ENCODE results near the gene SCN5A. TPM values are rescaled to one million over a fixed set of nuclear protein-coding genes. Genes with fewer than 3 reads are reported as not detected.

SCN5A gene
- polyA plus RNA-seq, 6 donors from 2014 or later, result not detected

DNA sequence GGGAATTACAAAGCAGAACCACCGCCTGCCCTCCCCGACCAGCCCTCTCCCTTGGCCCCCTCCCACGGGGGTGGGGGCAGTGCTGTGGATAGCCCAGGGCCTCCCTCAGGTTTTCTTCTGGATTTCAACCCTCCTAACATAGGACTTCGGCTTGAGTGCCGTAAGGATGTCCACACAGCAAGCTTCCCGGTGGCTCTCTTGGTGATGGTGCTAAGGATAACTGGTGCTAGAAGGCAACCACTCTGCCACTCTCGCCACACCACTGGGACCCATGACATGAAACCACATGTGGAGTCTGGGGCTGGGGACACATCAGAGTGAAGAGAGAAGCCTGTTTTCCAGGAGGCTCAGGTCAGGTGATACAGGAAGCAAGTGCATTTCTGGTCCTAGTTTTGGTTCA is 35.4 kb downstream of the SCN5A start:
- H3K27me3 Mint-ChIP-seq, result peaks cover 7 to 15% (median 14%) of the 10 kb centered on the region in 3 donors
- H3K9me3 Mint-ChIP-seq, result no peaks in the 10 kb centered on the region
- ATAC-seq (ENCODE audit: low read depth in 2 of 2), result no peak
- H3K4me3 Mint-ChIP-seq, result no peak overlapping the region
- DNase-seq, result no peak
- no peaks in the 10 kb centered on the region for H3K4me1 Mint-ChIP-seq
- H3K27ac Mint-ChIP-seq, result no peak overlapping the region
- no peaks in the 10 kb centered on the region for H3K36me3 Mint-ChIP-seq

DNA sequence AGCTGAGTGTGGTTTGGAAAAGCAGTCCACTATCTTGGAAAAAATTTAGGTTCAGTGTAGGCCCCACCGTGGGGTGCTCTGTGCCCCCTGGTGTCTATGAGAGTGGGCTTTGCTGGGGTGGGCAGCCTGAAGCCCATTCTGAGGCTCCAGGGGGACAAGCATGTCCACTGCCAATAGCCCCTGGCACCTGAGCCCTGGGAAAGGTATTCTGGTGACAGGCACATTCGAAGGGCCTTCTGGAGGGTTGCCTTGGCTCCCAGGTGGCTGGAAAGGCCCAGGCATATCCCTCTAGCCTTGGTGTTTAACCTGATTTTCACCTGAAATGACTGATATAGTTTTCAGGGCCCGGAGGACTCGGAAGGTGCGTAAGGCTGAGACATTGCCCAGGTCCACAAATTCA is 36.1 kb downstream of the SCN5A start:
- no peak for ATAC-seq (ENCODE audit: low read depth in 2 of 2)
- Mint-ChIP-seq H3K27me3 (peaks cover 7 to 9% (median 7%) of the 10 kb centered on the region in 3 donors), H3K4me1 (no peaks in the 10 kb centered on the region), H3K4me3 (no peak overlapping the region), H3K9me3 (no peaks in the 10 kb centered on the region), H3K27ac (peak overlapping the region in 1 of 6 donors; percentile 50), H3K36me3 (no peaks in the 10 kb centered on the region)
- DNase-seq, result no peak

DNA sequence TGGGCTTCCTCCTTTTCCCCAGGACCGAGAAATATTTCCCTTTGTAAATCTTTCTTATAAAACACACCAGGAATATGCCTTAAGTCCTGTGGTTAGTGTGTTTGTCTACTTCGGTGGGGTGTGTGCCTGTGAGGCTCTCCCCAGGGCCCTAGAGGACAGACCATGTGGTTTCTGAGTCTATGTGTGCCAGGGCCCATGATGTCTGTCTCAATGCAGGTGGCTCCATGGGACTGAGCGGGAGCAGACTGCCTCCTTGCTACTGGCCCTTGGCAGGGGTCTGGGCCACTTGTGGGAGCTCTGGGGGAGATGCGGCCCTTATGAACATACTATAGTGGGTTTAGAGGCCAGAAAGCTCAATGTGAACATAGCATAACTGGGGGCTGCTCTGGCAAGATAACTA is 37.6 kb downstream of the SCN5A start:
- Mint-ChIP-seq H3K4me1 (no peaks in the 10 kb centered on the region), H3K9me3 (no peaks in the 10 kb centered on the region), H3K4me3 (no peak overlapping the region), H3K36me3 (no peaks in the 10 kb centered on the region), H3K27me3 (no peaks in the 10 kb centered on the region), H3K27ac (no peak overlapping the region)
- ATAC-seq (ENCODE audit: low read depth in 2 of 2) (no peak), DNase-seq (no peak)

DNA sequence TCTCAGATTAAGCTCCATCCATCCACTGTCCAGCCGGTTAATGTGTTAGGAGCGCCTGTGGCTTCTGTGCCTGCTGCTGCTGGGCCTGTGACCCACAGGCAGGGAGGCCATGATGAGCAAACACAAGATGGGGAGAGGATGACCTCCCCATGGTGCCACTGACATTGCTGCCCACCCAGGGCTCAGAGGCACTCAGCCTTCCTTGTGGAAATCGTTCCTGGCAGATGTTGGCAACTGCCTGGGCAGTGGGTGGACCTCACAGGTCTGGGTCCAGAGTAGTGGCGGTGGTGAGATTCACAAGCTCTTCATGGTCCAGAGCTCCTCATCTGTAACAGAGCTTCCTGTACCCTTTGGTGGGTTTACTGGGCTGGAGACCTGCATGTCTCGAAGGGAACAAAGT is 38.6 kb downstream of the SCN5A start:
- no peak for DNase-seq
- no peaks in the 10 kb centered on the region for H3K36me3 Mint-ChIP-seq
- ATAC-seq (ENCODE audit: low read depth in 2 of 2), result no peak
- no peaks in the 10 kb centered on the region for H3K9me3 Mint-ChIP-seq
- no peaks in the 10 kb centered on the region for H3K27me3 Mint-ChIP-seq
- no peak overlapping the region for H3K4me3 Mint-ChIP-seq
- H3K27ac Mint-ChIP-seq, result no peak overlapping the region
- H3K4me1 Mint-ChIP-seq, result no peaks in the 10 kb centered on the region

DNA sequence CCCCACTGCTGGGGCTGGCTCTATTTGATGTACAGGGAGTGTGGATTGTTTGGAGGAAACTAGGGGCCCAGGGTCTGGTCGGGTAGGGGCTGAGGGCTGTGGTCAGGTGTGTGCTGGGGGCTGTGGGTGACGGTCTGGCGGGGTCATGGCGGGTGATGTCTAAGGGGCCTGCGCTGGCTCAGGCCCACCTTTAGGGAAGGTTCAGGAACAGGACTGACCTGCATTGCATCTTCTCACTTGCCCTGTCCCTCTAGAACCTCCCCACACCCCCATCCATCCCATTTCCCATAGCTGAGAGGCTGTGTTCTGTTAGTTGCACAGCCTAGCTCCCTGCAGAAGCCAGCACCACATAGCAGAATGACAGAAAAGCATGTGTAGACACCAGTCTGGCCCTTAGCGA is 39.1 kb downstream of the SCN5A start:
- peak overlapping the region in 1 of 6 donors; percentile 6 for H3K27ac Mint-ChIP-seq
- no peaks in the 10 kb centered on the region for H3K27me3 Mint-ChIP-seq
- no peaks in the 10 kb centered on the region for H3K36me3 Mint-ChIP-seq
- no peak for ATAC-seq (ENCODE audit: low read depth in 2 of 2)
- H3K9me3 Mint-ChIP-seq, result no peaks in the 10 kb centered on the region
- H3K4me1 Mint-ChIP-seq, result no peaks in the 10 kb centered on the region
- no peak for DNase-seq
- no peak overlapping the region for H3K4me3 Mint-ChIP-seq

DNA sequence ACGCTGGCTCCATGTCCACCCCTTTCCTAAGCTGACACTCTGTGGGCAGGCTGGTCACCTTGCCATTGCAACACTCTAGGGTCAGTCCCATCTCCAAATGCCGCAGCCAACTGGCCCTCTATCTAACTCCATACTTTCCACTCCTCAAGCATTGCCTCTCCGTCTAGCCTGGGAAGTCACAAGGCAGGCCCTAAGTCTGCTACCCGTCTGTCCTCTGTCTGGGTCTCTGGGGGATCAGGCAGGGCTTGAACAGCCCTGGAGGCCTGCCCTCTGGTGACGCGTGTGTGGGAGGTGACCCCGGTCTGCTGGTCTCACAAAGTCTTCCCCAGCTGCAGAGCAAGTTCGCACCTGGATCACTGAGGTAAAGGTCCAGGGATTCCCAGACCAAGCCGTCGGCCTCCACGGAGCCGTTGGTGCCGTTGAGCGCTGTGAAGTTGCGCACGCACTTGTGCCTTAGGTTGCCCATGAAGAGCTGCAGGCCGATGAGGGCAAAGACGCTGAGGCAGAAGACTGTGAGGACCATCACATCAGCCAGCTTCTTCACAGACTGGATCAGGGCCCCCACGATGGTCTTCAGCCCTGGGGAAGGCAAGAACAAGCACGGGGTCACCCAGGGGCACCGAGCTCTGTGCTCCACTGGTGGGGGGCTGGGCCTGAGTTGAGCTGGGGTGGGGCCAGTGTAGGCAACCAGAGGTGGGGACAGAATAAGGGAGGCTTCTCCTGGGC is 39.9 kb downstream of the SCN5A start:
- no peaks in the 10 kb centered on the region for H3K4me1 Mint-ChIP-seq

DNA sequence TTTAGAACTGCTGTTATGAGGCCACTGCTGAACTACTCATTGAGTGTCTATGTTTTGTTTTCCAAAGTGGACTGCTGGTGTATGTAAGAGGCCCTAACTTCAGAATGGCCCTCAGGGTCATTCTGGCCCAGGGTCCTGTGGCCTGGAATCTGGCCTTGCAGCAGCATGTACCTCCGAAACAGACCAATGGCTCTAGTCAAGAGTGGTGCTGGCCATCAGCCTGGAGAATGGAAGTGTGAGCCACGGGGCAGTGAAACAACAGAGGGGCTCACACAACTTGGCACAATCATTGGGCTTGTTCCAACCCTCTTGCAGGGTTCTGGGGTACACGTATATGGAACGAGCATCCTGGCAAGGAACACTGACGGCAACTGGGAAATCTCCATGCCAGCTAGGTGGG is 40.5 kb downstream of the SCN5A start:
- Mint-ChIP-seq H3K27ac (no peak overlapping the region), H3K36me3 (no peaks in the 10 kb centered on the region), H3K4me1 (no peaks in the 10 kb centered on the region), H3K4me3 (no peak overlapping the region), H3K9me3 (no peaks in the 10 kb centered on the region), H3K27me3 (no peaks in the 10 kb centered on the region)
- ATAC-seq (ENCODE audit: low read depth in 2 of 2), result no peak
- DNase-seq, result no peak

More for the DNA sequence above, 39.9 kb downstream of the SCN5A start:
- Mint-ChIP-seq H3K27me3 (no peaks in the 10 kb centered on the region), H3K9me3 (no peaks in the 10 kb centered on the region), H3K27ac (no peak overlapping the region), H3K4me3 (peak overlapping the region in 1 of 8 donors; percentile 30), H3K36me3 (no peaks in the 10 kb centered on the region)
- DNase-seq, result no peak
- no peak for ATAC-seq (ENCODE audit: low read depth in 2 of 2)

DNA sequence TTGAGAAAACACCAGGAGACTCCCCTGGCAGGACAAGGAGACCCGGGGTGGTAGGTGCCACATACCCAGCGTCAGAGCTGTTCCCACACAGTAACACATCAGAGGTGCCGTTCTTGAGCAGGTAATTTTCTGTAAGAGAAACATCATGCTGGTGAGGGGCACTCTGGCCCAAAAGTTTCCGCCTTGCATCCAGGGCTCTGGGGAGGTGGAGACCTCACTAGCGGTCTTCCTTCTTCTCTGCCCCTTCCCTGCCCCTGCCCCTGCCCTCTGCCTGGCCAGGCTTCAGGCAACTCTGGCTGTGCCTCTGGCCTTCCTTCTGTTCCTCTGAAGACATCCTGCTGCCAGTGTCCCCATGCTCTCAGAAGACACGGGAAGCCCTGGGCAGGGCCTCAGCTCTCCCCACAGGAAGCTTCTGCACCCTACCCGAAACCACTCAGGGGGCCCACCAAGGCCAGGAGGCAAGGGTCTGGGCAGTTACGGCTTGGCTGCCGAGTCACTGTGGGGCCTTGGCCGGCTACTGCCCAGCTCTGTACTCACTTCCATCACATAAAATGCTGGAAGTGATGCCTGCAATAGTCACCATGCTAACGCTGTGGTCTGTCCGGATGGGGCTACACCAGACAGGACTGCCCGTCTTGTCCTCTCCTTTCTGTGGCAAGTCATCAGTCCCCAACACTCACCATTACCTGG is 41.3 kb downstream of the SCN5A start:
- Mint-ChIP-seq H3K27me3 (no peaks in the 10 kb centered on the region), H3K4me1 (no peaks in the 10 kb centered on the region), H3K9me3 (no peaks in the 10 kb centered on the region), H3K4me3 (no peak overlapping the region), H3K36me3 (no peaks in the 10 kb centered on the region), H3K27ac (no peak overlapping the region)
- DNase-seq (no peak), ATAC-seq (ENCODE audit: low read depth in 2 of 2) (no peak)

DNA sequence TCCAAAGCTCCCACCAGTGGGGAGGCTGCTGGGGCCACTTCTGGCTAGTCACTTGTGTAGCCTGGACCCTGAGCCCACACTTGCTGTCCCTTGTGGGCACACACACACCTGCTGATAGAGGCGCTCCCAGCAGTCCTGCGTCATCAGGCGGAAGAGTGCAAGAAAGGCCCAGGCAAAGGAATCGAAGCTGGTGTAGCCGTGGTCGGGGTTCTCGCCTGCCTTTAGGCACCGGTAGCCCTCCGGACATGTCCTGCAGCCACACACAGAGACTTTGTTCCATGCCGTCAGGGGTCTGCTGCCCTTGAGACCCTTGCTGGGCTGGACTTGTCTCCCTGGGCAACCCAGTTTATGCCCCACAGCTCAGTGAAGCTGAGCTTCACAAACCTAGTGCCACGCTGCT is 42.9 kb downstream of the SCN5A start:
- no peak for ATAC-seq (ENCODE audit: low read depth in 2 of 2)
- no peak for DNase-seq
- H3K4me3 Mint-ChIP-seq, result no peak overlapping the region
- no peak overlapping the region for H3K27ac Mint-ChIP-seq
- H3K9me3 Mint-ChIP-seq, result no peaks in the 10 kb centered on the region
- H3K36me3 Mint-ChIP-seq, result no peaks in the 10 kb centered on the region
- H3K4me1 Mint-ChIP-seq, result no peaks in the 10 kb centered on the region
- no peaks in the 10 kb centered on the region for H3K27me3 Mint-ChIP-seq

DNA sequence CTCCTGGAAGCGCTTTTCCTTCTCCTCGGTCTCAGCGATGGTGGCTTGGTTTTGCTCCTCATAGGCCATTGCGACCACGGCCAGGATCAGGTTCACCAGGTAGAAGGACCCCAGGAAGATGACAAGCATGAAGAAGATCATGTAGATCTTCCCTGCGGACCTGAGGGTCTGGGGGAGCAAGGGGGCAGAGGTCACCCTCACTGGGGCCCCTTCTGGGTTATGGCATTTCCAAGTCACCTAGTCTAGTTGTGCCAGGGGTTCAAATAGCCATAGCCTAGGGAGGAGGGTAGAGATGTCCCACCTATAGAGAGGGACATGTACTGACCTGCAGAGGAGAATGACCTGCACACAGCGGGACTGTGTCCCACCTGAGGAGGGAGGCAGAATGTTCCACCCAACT is 43.5 kb downstream of the SCN5A start:
- no peak overlapping the region for H3K27ac Mint-ChIP-seq
- DNase-seq, result no peak
- H3K27me3 Mint-ChIP-seq, result no peaks in the 10 kb centered on the region
- no peak for ATAC-seq (ENCODE audit: low read depth in 2 of 2)
- no peaks in the 10 kb centered on the region for H3K36me3 Mint-ChIP-seq
- H3K4me3 Mint-ChIP-seq, result no peak overlapping the region
- peaks cover 0 to 4% (median 0%) of the 10 kb centered on the region in 7 donors for H3K9me3 Mint-ChIP-seq
- no peaks in the 10 kb centered on the region for H3K4me1 Mint-ChIP-seq

DNA sequence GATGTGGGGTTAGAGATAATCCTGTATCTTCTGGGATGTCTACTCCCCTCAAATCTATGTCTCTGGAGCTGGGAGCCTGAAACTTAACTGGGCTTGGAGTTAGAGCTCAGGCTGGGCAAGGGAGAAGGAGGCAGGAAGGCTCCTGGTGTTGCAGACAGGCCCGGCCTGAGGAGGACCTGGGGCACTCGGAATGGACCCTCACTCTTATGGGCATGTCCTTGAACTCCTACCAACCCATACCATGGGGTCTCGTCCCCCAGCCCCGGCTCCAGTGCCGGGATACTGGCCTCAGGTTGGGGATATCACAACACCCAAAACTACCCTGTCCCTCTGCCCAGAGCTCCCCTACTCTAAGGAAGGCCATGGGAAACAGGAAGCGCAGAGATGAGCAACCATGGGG is 45.2 kb downstream of the SCN5A start:
- no peak for DNase-seq
- peaks cover 0 to 5% (median 0%) of the 10 kb centered on the region in 7 donors for H3K9me3 Mint-ChIP-seq
- peaks cover 0 to 3% (median 0%) of the 10 kb centered on the region in 3 donors for H3K27me3 Mint-ChIP-seq
- no peak for ATAC-seq (ENCODE audit: low read depth in 2 of 2)
- H3K27ac Mint-ChIP-seq, result no peak overlapping the region
- no peaks in the 10 kb centered on the region for H3K4me1 Mint-ChIP-seq
- H3K36me3 Mint-ChIP-seq, result no peaks in the 10 kb centered on the region
- H3K4me3 Mint-ChIP-seq, result no peak overlapping the region

DNA sequence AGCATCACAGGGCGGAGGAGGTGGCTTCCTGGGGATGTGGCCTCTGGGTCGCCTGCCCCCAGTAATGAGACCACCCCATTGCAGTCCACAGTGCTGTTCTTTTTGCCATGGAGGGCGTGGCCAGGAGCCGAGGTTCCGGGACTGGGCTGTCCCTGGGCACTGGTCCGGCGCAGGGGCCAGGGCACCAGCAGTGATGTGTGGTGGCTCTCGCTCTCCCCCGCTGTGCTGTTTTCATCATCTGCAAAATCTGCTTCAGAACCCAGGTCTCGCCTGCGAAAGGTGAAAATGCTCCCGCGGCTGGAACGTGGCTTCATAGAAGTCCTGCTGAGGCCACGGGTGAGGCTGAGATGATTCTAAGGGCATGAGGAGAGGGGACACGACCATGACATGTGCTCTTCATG is 45.8 kb downstream of the SCN5A start:
- ATAC-seq (ENCODE audit: low read depth in 2 of 2), result no peak
- no peaks in the 10 kb centered on the region for H3K4me1 Mint-ChIP-seq
- H3K27me3 Mint-ChIP-seq, result peaks cover under 1 to 4% (median 1%) of the 10 kb centered on the region in 3 donors
- H3K27ac Mint-ChIP-seq, result no peak overlapping the region
- no peaks in the 10 kb centered on the region for H3K36me3 Mint-ChIP-seq
- DNase-seq, result no peak
- peaks cover 0 to 5% (median 0%) of the 10 kb centered on the region in 7 donors for H3K9me3 Mint-ChIP-seq
- no peak overlapping the region for H3K4me3 Mint-ChIP-seq

DNA sequence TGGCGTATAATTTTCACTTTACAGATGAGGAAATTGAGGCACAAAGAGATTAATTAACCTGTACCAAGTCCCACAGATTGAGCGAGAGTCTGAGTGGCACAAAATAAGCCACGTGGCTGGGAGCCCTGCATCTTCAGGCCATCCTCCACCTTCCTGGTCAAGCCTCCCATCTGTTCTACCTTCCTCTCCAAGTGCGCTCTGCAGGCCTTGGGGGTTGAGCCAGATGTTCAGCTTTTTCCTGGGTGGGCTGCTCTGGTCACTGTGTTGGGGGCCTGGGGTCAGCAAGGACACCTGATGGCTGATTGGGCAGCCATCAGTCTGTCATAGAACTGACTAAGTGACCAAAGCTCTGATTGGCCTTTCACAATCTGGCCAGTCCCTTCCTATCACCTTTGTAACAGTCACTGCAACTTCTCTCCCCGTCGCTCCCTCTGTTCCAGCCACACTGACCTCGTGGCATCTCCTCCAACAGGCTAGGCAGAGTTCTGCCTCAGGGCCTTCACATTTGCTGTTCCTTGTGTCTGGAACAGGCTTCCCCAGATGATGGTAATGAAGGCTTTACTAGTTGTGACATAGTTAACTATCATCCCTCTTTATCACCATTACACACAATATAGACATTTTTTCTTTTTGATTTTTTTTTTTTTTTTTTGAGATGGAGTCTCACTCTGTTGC is 46.8 kb downstream of the SCN5A start:
- Mint-ChIP-seq H3K27ac (peak overlapping the region in 1 of 6 donors; percentile 16), H3K4me1 (no peaks in the 10 kb centered on the region), H3K36me3 (no peaks in the 10 kb centered on the region), H3K4me3 (no peak overlapping the region), H3K27me3 (peaks cover 4 to 12% (median 11%) of the 10 kb centered on the region in 3 donors), H3K9me3 (peaks cover 0 to 8% (median 0%) of the 10 kb centered on the region in 7 donors)
- ATAC-seq (ENCODE audit: low read depth in 2 of 2) (no peak), DNase-seq (no peak)
